AG08395 (cell line): ENCODE measurements around the gene ARMC3.

Source experiments
- DNase-seq: peaks from one replicate; pipeline ENCODE4 v3.0.0; 2012; ENCODE audit warnings: mixed read lengths, low spot score

Gene ARMC3

GRCh38 chr10:22992075-22992474, 64.2 kb downstream of the ARMC3 start:
- no peak for DNase-seq

- DNase-seq, result no peak
Observed at GRCh38 chr10:22992621-22993020, 64.8 kb downstream of the ARMC3 start.

- DNase-seq, result no peak
Observed at GRCh38 chr10:22993314-22993713, 65.5 kb downstream of the ARMC3 start.

GRCh38 chr10:22997096-22997495, 69.2 kb downstream of the ARMC3 start:
- DNase-seq, result no peak

DNA sequence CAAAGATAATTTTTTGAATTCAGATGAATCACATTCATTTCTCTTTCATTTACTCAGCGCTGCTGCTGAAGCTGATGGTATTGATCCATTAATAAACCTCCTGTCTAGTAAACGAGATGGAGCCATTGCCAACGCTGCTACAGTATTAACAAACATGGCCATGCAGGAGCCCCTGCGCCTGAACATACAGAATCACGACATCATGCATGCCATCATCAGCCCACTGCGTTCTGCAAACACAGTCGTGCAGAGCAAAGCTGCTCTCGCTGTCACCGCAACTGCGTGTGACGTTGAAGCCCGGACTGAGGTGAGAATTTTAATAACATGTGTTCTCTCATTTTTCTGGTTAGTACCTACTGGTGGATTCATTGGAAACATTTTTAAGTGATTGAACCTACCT, 70.2 kb downstream of the ARMC3 start:
- no peak for DNase-seq

GRCh38 chr10:22999942-23000341, 72.1 kb downstream of the ARMC3 start:
- DNase-seq, result no peak

- DNase-seq, result no peak
Observed at GRCh38 chr10:23001901-23002516, 74.2 kb downstream of the ARMC3 start.

GRCh38 chr10:23005150-23005549, 77.3 kb downstream of the ARMC3 start:
- DNase-seq, result no peak

DNA sequence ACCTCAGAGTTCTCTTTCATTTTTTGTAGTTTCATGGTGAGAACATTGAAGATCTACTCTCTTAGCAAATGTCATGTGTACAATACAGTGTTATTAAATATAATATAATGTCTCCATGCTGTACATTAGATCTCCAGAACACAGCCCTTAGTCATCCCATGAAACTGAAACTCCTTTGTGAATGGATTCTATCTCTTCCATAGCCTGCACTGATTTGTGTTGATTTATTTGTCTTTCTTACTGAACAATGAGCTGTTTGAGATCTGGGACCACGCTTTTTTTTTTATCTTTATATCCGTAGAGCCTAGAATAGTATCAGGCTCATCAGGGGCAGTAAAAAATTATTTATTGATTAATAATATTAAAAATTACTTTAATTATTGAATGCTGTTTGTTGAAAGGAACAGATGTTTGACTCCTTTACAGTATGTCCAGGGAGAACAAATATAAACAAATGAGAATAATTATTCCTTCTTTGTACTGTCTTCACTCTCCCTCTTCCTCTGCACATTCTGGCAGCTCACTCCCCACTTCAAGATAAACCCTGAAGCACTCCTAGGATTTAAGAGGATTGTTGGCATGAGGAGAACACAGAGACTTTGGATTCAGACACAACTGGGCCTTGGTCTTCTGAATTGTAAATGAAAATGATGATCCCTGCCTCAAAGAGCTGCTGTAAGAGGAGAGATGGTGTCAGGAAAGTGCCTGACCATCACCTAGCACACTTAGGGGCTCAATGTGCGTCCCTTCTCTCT, 85.9 kb downstream of the ARMC3 start:
- no peak for DNase-seq

DNA sequence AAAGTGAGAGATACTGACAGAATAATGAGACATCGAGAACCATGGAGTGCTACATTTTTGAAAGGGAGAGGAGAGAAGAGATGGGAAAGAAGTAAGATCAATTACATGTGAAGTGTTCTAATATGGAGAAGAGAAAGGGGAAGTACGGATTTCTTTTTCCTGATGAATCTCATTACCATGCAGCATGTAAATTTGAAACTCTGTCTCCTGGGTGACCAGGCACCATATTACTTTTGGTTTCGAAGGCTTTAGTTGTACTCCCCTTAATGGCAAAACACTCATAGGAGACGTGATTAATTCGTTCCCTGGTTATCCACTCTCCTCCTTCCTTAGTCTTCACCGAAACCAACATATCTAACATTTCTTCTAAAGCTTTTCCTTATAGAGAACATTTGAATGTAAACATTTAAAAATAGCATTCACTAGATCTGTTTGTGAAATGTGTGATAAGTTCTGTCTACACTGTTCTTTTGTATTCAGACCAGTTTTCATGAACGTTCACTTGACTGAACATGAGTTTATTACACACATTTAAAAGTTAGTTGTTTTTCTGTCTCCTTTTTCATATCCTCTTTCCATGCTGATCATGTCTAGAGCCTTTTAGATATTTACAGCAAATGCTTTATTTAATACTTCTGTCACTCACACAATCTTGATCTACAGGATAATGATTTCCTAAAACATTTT, 87.3 kb downstream of the ARMC3 start:
- DNase-seq, result no peak

GRCh38 chr10:23016636-23017035, 88.8 kb downstream of the ARMC3 start:
- DNase-seq, result no peak

DNA sequence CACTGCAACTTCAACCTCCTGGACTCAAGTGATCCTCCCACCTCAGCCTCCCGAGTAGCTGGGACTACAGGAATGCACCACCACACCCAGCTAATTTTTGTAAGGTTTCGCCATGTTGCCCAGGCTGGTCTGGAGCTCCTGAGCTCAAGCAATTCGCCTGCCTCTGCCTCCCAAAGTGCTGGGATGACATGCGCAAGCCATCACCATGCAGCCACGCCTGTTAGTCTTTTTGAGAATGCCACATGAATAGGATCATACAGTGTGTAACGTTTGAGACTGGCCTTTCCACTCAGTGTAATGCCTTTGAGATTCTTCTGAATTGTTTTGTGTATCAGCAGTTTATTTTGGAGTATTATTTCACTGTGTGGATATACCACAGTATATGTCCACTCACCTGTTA, 91.8 kb downstream of the ARMC3 start:
- DNase-seq, result no peak

- no peak for DNase-seq
Observed at GRCh38 chr10:23021430-23021829, 93.6 kb downstream of the ARMC3 start.

- no peak for DNase-seq
Observed at GRCh38 chr10:23024002-23024401, 96.1 kb downstream of the ARMC3 start.

- no peak for DNase-seq
Observed at GRCh38 chr10:23031318-23031717, 103.5 kb downstream of the ARMC3 start.

DNA sequence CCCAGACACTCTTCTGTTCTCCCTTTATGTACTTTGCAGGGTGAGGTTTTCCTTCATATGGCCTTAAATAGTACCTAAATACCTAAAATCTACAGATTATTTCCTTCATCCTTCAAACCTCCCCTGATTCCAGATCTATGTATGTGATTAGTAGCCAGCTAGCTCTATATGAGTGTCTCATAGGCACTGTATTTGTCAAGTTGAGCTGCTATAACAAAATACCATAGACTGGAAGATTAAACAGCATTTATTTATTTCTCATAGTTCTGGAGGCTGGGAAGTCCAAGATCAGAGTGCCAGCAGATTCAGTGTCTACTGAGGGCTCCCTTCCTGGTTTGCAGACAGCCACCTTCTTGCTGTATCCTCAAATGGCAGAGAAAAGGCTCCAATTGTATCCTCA, 106.9 kb downstream of the ARMC3 start:
- no peak for DNase-seq

DNA sequence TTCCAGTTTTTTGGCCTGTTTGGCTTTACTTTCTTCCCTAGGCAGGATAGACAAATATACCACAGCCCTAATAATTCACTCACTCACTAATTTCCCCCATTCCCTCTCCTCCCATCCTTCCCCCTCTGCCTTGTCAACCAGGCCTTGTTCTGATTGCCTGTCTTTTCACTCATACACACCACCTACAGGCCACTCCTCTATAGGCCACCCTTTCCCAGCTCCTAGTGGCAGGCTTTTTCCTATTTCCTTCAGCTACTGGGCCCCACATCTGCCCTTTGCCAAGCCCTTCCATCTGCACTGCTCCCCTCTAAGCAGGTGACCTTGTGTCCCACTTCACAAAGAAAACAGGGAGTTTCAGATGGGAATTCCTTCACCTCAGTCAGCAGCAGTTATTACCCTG, 107.7 kb downstream of the ARMC3 start:
- DNase-seq, result no peak

DNA sequence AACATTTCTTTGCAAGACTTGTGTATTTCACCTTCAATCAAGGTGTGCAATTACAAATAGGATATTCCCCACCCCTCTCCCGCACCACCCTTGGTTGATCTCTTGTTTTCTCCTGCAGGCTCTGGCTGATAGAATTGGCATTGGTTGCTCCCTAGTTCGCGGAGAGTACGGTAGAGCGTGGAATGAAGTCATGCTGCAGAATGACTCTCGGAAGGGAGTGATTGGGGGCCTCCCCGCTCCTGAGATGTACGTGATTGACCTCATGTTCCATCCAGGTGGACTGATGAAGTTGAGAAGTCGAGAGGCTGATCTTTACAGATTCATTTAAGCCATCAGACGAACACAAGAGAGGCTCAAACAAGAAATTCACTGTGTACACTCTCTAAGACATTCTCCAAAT, 109.3 kb downstream of the ARMC3 start:
- DNase-seq, result no peak

DNA sequence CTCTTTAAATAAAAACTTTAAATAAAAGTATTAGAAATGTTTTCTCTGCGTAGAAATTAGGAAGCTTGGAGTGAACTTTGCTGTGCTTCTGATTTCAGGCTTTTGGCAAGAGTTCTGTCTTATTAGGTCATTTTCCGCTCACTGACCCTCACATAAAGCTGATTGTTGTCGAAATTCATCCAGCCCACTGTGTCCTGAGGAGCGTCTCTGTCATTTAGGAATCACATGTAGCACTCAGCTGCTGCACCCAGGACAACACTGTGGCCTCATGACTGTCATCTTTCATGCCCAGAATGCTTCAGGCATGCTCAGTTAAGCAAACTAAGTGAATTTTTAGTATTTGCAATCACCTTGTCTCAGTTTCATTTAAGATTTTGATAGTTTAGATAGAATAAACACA, 109.7 kb downstream of the ARMC3 start:
- no peak for DNase-seq

GRCh38 chr10:23038172-23038571, 110.3 kb downstream of the ARMC3 start:
- DNase-seq, result no peak

GRCh38 chr10:23040002-23040401, 112.1 kb downstream of the ARMC3 start:
- no peak for DNase-seq

- DNase-seq, result no peak
Observed at GRCh38 chr10:23046027-23046426, 118.2 kb downstream of the ARMC3 start.
